Colonic mucosa (tissue), 4 donors: ENCODE measurements around the gene PADI6. TPM values are rescaled to one million over a fixed set of nuclear protein-coding genes. Genes with fewer than 3 reads are reported as not detected.

Source experiments
- DNase-seq: peaks from one replicate; pipeline ENCODE4 v3.0.0-alpha.2; 2020
- H3K27ac ChIP-seq: fragments of 200-600 bp; one replicate; pipeline ENCODE4 v1.8.0; 2021
- H3K27me3 ChIP-seq: fragments of 200-600 bp; one replicate; pipeline ENCODE4 v1.8.0; 2021
- H3K36me3 ChIP-seq: fragments of 200-600 bp; one replicate; pipeline ENCODE4 v1.8.0; 2021
- H3K4me1 ChIP-seq: fragments of 200-600 bp; one replicate; pipeline ENCODE4 v1.8.0; 2021; ENCODE audit warnings: mild to moderate bottlenecking
- H3K4me3 ChIP-seq: fragments of 200-600 bp; one replicate; pipeline ENCODE4 v1.8.0; 2021
- H3K9ac ChIP-seq, 2 donors: one replicate each; pipeline ENCODE4 v1.7.0; 2013; ENCODE audit warnings: control low read depth in 2 of 2, low read depth in 2 of 2, low read length in 2 of 2
- H3K9me3 ChIP-seq: fragments of 200-600 bp; one replicate; pipeline ENCODE4 v1.8.0; 2021
- CTCF ChIP-seq: fragments of 200-600 bp; IDR thresholded peaks from one replicate; pipeline ENCODE4 v1.8.0; 2022; ENCODE audit warnings: antibody characterized with exemption, mild to moderate bottlenecking
- intact Hi-C: fragments of 100-400 bp; cut with DNase I; formaldehyde crosslinking; loops from one replicate; pipeline ENCODE4 v1.14.1; 2022
- total RNA-seq, 2 donors: library from RNA; stranded (reverse); fragmentation: NEBNext Ultra II Directional in 1 of 2; extraction: Animal tissue kit (Norgen Biotek cat#: 25700) in 1 of 2; gene quantifications; one replicate each; pipeline ENCODE4 v1.2.1, GENCODE V29; 2021
- donor health status: healthy.
- donor health status: DM: no; HTN: no; CAD: no.
- donor health status: DM: no; HTN: no; CAD: no.

Gene PADI6
- total RNA-seq, 2 donors from 2014 or later: not detected

- no peak for TF ChIP-seq CTCF
- H3K27ac ChIP-seq: no peak overlapping the region
- DNase-seq: no peak
- no peaks in the 10 kb centered on the region for H3K27me3 ChIP-seq
- H3K36me3 ChIP-seq: no peaks in the 10 kb centered on the region
- intact Hi-C loops: no loop called here
- no peaks in the 10 kb centered on the region for H3K9me3 ChIP-seq
- no peak overlapping the region for H3K4me3 ChIP-seq
- no peaks in the 10 kb centered on the region for H3K4me1 ChIP-seq
- H3K9ac ChIP-seq: peak overlapping the region in 1 of 2 donors; percentile 2
These were observed 5.4 kb downstream of the PADI6 start for GRCh38 chr1:17377325-17377953.

- DNase-seq: no peak
- Histone ChIP-seq H3K27me3 (no peaks in the 10 kb centered on the region), H3K9ac (no peak overlapping the region), H3K9me3 (no peaks in the 10 kb centered on the region), H3K4me3 (no peak overlapping the region), H3K27ac (no peak overlapping the region), H3K36me3 (no peaks in the 10 kb centered on the region), H3K4me1 (no peaks in the 10 kb centered on the region)
- no peak for TF ChIP-seq CTCF
- intact Hi-C loops: no loop called here
These were observed 9.2 kb downstream of the PADI6 start for GRCh38 chr1:17381161-17381560.

GRCh38 chr1:17392199-17392740 is 20.3 kb downstream of the PADI6 start:
- Histone ChIP-seq H3K9me3 (no peaks in the 10 kb centered on the region), H3K27ac (no peak overlapping the region), H3K4me1 (no peaks in the 10 kb centered on the region), H3K4me3 (no peak overlapping the region), H3K36me3 (no peaks in the 10 kb centered on the region), H3K9ac (no peak overlapping the region), H3K27me3 (no peaks in the 10 kb centered on the region)
- no peak for TF ChIP-seq CTCF
- no peak for DNase-seq
- intact Hi-C loops: no loop called here

GRCh38 chr1:17393230-17393629 is 21.2 kb downstream of the PADI6 start:
- no peaks in the 10 kb centered on the region for H3K36me3 ChIP-seq
- no peaks in the 10 kb centered on the region for H3K27me3 ChIP-seq
- no peaks in the 10 kb centered on the region for H3K9me3 ChIP-seq
- no peak overlapping the region for H3K27ac ChIP-seq
- intact Hi-C loops: no loop called here
- TF ChIP-seq CTCF: no peak
- no peak overlapping the region for H3K4me3 ChIP-seq
- no peak overlapping the region for H3K9ac ChIP-seq
- no peaks in the 10 kb centered on the region for H3K4me1 ChIP-seq
- DNase-seq: no peak

- no peak for TF ChIP-seq CTCF
- H3K27ac ChIP-seq: no peak overlapping the region
- H3K9me3 ChIP-seq: no peaks in the 10 kb centered on the region
- DNase-seq: no peak
- H3K4me1 ChIP-seq: no peaks in the 10 kb centered on the region
- no peaks in the 10 kb centered on the region for H3K36me3 ChIP-seq
- no peak overlapping the region for H3K4me3 ChIP-seq
- intact Hi-C loops: no loop called here
- H3K27me3 ChIP-seq: no peaks in the 10 kb centered on the region
- H3K9ac ChIP-seq: no peak overlapping the region
These were observed 26.1 kb downstream of the PADI6 start for GRCh38 chr1:17397910-17398695.
